Upper lobe of left lung (tissue), 6 donors: ENCODE data around the gene SH2D3C. TPM values are rescaled to one million over a fixed set of nuclear protein-coding genes. Genes with fewer than 3 reads are reported as not detected.

Experiments
- ATAC-seq, 2 donors: fragments of 200-7000 bp; cut with Tn5 transposase; one replicate each; pipeline ENCODE4 v1.9.1; 2022; ENCODE audit warnings: mild to moderate bottlenecking in 2 of 2, moderate library complexity in 2 of 2; ENCODE audit not compliant: low FRiP score in 2 of 2
- DNase-seq, 2 donors: peaks; one replicate each; pipeline ENCODE4 v3.0.0-alpha.2; 2019 to 2020
- H3K27ac ChIP-seq, 4 donors: fragments of 200-600 bp; sonication (generic); one replicate each; pipeline ENCODE4 v1.5.1; 2016 to 2019
- H3K27me3 ChIP-seq, 4 donors: fragments of 200-600 bp; sonication (generic); one replicate each; pipeline ENCODE4 v1.5.1; 2017 to 2019
- H3K36me3 ChIP-seq, 4 donors: fragments of 200-600 bp; sonication (generic); one replicate each; pipeline ENCODE4 v1.5.1; 2016 to 2019
- H3K4me1 ChIP-seq, 4 donors: fragments of 200-600 bp; sonication (generic); one replicate each; pipeline ENCODE4 v1.5.1; 2018 to 2019
- H3K4me3 ChIP-seq, 4 donors: fragments of 200-600 bp; sonication (generic); one replicate each; pipeline ENCODE4 v1.5.1; 2017 to 2019; ENCODE audit warnings: mild to moderate bottlenecking in 2 of 4, moderate library complexity in 1 of 4
- H3K9me3 ChIP-seq, 4 donors: fragments of 200-600 bp; sonication (generic); one replicate each; pipeline ENCODE4 v1.5.1; 2018 to 2019
- CTCF ChIP-seq, 6 experiments: fragments of 450-650 bp in 4 of 6; fragments of 200-600 bp in 2 of 6; sonication (generic) in 2 of 6; IDR thresholded peaks; one replicate each; pipeline ENCODE4 v1.5.1; 2016 to 2019; ENCODE audit warnings: antibody characterized with exemption in 6 of 6
- EP300 ChIP-seq, 4 donors: sonication (generic); formaldehyde crosslinking; IDR thresholded peaks; one replicate each; pipeline ENCODE4 v1.5.1; 2017; ENCODE audit warnings: antibody characterized with exemption in 4 of 4, control low read depth in 2 of 4
- POLR2A ChIP-seq, 4 donors: fragments of 450-650 bp; IDR thresholded peaks; one replicate each; pipeline ENCODE4 v1.5.1; 2016 to 2017; ENCODE audit warnings: antibody characterized with exemption in 4 of 4, mild to moderate bottlenecking in 2 of 4
- POLR2AphosphoS5 ChIP-seq, 2 donors: sonication (generic); formaldehyde crosslinking; IDR thresholded peaks; one replicate each; pipeline ENCODE4 v1.5.1; 2017; ENCODE audit warnings: antibody characterized with exemption in 2 of 2
- WGBS, 2 donors: methylation state at CpG; one replicate each; pipeline ENCODE4 v1.1.5; 2017 to 2018; 5-methylcytosine and 5-hydroxymethylcytosine counted together
- total RNA-seq, 6 donors: library from RNA; depleted of rRNA in 4 of 6; stranded (reverse); fragments of >200 nt in 4 of 6; gene quantifications; one replicate each; pipeline versions ENCODE4 v1.1.0 to v1.2.1, GENCODE V29; 2016 to 2021
- donor health status: DM: no; HTN: no; CAD: no; lungs with moderate emphysema.
- donor health status: DM: no; HTN: yes; CAD: no; lungs with severe emphysema.

The SH2D3C gene
- total RNA-seq, 6 donors from 2014 or later, result 17.5 to 90.4 (median 37.5) TPM

- DNase-seq (peak in 1 of 2 donors; percentile 78), ATAC-seq (no peak)
- Histone ChIP-seq H3K4me3 (no peak overlapping the region), H3K36me3 (peaks cover 13 to 87% (median 56%) of the 10 kb centered on the region in 4 donors), H3K27me3 (no peaks in the 10 kb centered on the region), H3K27ac (no peak overlapping the region), H3K9me3 (no peaks in the 10 kb centered on the region), H3K4me1 (peaks cover 21 to 38% (median 24%) of the 10 kb centered on the region in 4 donors)
- TF ChIP-seq POLR2A (IDR thresholded peaks at IDR 0.05), result no peak
- TF ChIP-seq POLR2AphosphoS5 (IDR thresholded peaks at IDR 0.05), result no peak
- WGBS, 2 donors, result 90 to 92% methylated on average over 4 to 14 of the region's 17 CpGs
Measured at GRCh38 chr9:127808347-127809001, 30.0 kb upstream of the SH2D3C start.

GRCh38 chr9:127806871-127807270, 28.4 kb upstream of the SH2D3C start:
- Histone ChIP-seq H3K9me3 (no peaks in the 10 kb centered on the region), H3K27ac (peak overlapping the region in 1 of 4 donors; percentile 8), H3K4me1 (peaks cover 27 to 43% (median 31%) of the 10 kb centered on the region in 4 donors), H3K27me3 (no peaks in the 10 kb centered on the region), H3K4me3 (no peak overlapping the region), H3K36me3 (peaks cover 8 to 71% (median 41%) of the 10 kb centered on the region in 4 donors)
- DNase-seq (peak in 1 of 2 donors; percentile 60), ATAC-seq (no peak)
- no peak for TF ChIP-seq CTCF (IDR thresholded peaks at IDR 0.05)
- WGBS, 2 donors, result 94 to 96% methylated on average over 13 to 14 of the region's 14 CpGs

- Histone ChIP-seq H3K4me1 (peaks cover 35 to 52% (median 37%) of the 10 kb centered on the region in 4 donors), H3K4me3 (no peak overlapping the region), H3K27me3 (no peaks in the 10 kb centered on the region), H3K36me3 (peaks cover 8 to 61% (median 35%) of the 10 kb centered on the region in 4 donors), H3K9me3 (no peaks in the 10 kb centered on the region), H3K27ac (peak overlapping the region in 1 of 4 donors; percentile 94)
- ATAC-seq (no peak), DNase-seq (no peak)
- TF ChIP-seq POLR2A (IDR thresholded peaks at IDR 0.05), result no peak
- peak in 2 of 6 experiments; percentile 6 to 20 for TF ChIP-seq CTCF (IDR thresholded peaks at IDR 0.05)
- 76 to 77% methylated on average over 8 of the region's 8 CpGs for WGBS, 2 donors
Measured at GRCh38 chr9:127805620-127806019, 27.2 kb upstream of the SH2D3C start.

- peak overlapping the region; percentile 94 to 96 (median 95) for H3K27ac ChIP-seq
- peaks cover 8 to 46% (median 26%) of the 10 kb centered on the region in 4 donors for H3K36me3 ChIP-seq
- H3K4me1 ChIP-seq, result peaks cover 28 to 39% (median 31%) of the 10 kb centered on the region in 4 donors
- no peaks in the 10 kb centered on the region for H3K9me3 ChIP-seq
- H3K27me3 ChIP-seq, result no peaks in the 10 kb centered on the region
- no peak for TF ChIP-seq CTCF (IDR thresholded peaks at IDR 0.05)
- no peak for TF ChIP-seq EP300 (IDR thresholded peaks at IDR 0.05)
- peak in 1 of 4 donors; percentile 7 for TF ChIP-seq POLR2A (IDR thresholded peaks at IDR 0.05)
- TF ChIP-seq POLR2AphosphoS5 (IDR thresholded peaks at IDR 0.05), result no peak
- peak; percentile 41 to 70 for DNase-seq
- 36 to 37% methylated on average over 14 to 17 of the region's 18 CpGs for WGBS, 2 donors
- peak overlapping the region; percentile 42 to 91 (median 80) for H3K4me3 ChIP-seq
- ATAC-seq, result peak in 1 of 2 donors; percentile 41
Measured at GRCh38 chr9:127803507-127804352, 25.3 kb upstream of the SH2D3C start.
